CD4-positive, alpha-beta T cell treated with Interleukin-17A for 1 hour (primary cell): ENCODE results near the gene JAKMIP2.
A peak's percentile ranks its signal among the peaks of the same experiment; 100 is the strongest.
"Not testable (repeated sequence)": the region's sequence is repeated elsewhere in the genome, so short reads cannot be mapped to it uniquely, and the experiment has no call there.

Source experiments
- DNase-seq: peaks from one replicate; pipeline ENCODE4 v3.0.0-alpha.2; 2020

Gene JAKMIP2

GRCh38 chr5:147782110-147783028, at the start of gene JAKMIP2:
Gene JAKMIP2, minus strand, starts transcription at chr5:147782728. Its CDS starts 110,922 bp downstream, at chr5:147671806.
- peak; percentile 94 for DNase-seq

GRCh38 chr5:147831465-147831864, 48.9 kb upstream of the JAKMIP2 start, which contains the start of gene SPINK1:
Gene SPINK1, minus strand, starts transcription at chr5:147831671. Its CDS starts 94 bp downstream, at chr5:147831577.
- no peak for DNase-seq

- no peak for DNase-seq
Measured at GRCh38 chr5:147830035-147830434, 47.5 kb upstream of the JAKMIP2 start.

- DNase-seq = not testable (repeated sequence)
Measured at GRCh38 chr5:147827017-147827416, 44.5 kb upstream of the JAKMIP2 start.

- DNase-seq = no peak
Measured at GRCh38 chr5:147826361-147826760, 43.8 kb upstream of the JAKMIP2 start.

- peak; percentile 70 for DNase-seq
Measured at GRCh38 chr5:147822686-147823491, 40.4 kb upstream of the JAKMIP2 start.

- not testable (repeated sequence) for DNase-seq
Measured at GRCh38 chr5:147822222-147822621, 39.7 kb upstream of the JAKMIP2 start.

- no peak for DNase-seq
Measured at GRCh38 chr5:147821766-147822165, 39.2 kb upstream of the JAKMIP2 start.

GRCh38 chr5:147819261-147819770, 36.8 kb upstream of the JAKMIP2 start:
- DNase-seq = no peak

GRCh38 chr5:147818290-147818689, 35.8 kb upstream of the JAKMIP2 start:
- DNase-seq = no peak

GRCh38 chr5:147813696-147814095, 31.2 kb upstream of the JAKMIP2 start:
- no peak for DNase-seq

- DNase-seq = no peak
Measured at GRCh38 chr5:147809830-147810666, 27.5 kb upstream of the JAKMIP2 start.

- DNase-seq = peak; percentile 52
Measured at GRCh38 chr5:147805030-147805454, 22.5 kb upstream of the JAKMIP2 start.

GRCh38 chr5:147804334-147804733, 21.8 kb upstream of the JAKMIP2 start:
- DNase-seq = no peak

- DNase-seq = no peak
Measured at GRCh38 chr5:147803926-147804325, 21.4 kb upstream of the JAKMIP2 start.

- not testable (repeated sequence) for DNase-seq
Measured at GRCh38 chr5:147803161-147803560, 20.6 kb upstream of the JAKMIP2 start.

GRCh38 chr5:147801461-147801860, 18.9 kb upstream of the JAKMIP2 start:
- no peak for DNase-seq

GRCh38 chr5:147800491-147800890, 18.0 kb upstream of the JAKMIP2 start:
- DNase-seq = no peak

GRCh38 chr5:147796556-147797308, 14.2 kb upstream of the JAKMIP2 start:
- no peak for DNase-seq

- no peak for DNase-seq
Measured at GRCh38 chr5:147791181-147791580, 8.7 kb upstream of the JAKMIP2 start.

GRCh38 chr5:147789820-147790219, 7.3 kb upstream of the JAKMIP2 start:
- DNase-seq = no peak

- no peak for DNase-seq
Measured at GRCh38 chr5:147788023-147788422, 5.5 kb upstream of the JAKMIP2 start.
